ENCODE data around the gene IFITM2. TPM values are rescaled to one million over a fixed set of nuclear protein-coding genes. Genes with fewer than 3 reads are reported as not detected.
A peak's percentile ranks its signal among the peaks of the same experiment; 100 is the strongest.

IFITM2 gene
- total and polyA plus RNA-seq, 2 of the 4 experiments (the other 2 are of a cell fraction), result 31.2 to 564 TPM

GRCh38 chr11:285894-286220 lies 21.8 kb upstream of the IFITM2 start:
- no CpG with 5 or more reads among the region's 8 CpGs for WGBS, 2 experiments (ENCODE audit: extremely low coverage in 2 of 2, insufficient read length in 1 of 2)
- Histone ChIP-seq H4K5ac (ENCODE audit: low read depth, low read length) (no peak overlapping the region), H2AFZ (replicated peaks; ENCODE audit: low read length, poor library complexity) (peak overlapping the region; percentile 62), H3K79me1 (ENCODE audit: low read depth in 1 of 2, low read length in 2 of 2) (peaks cover 0 to 7% of the 10 kb centered on the region in 2 experiments; a peak in 3 of 4 replicates), H3K18ac (ENCODE audit: low read depth, low read length) (no peak overlapping the region), H4K20me1 (ENCODE audit: insufficient read depth, low read length) (no peaks in the 10 kb centered on the region), H3K14ac (replicated peaks; ENCODE audit: low read depth, low read length) (no peak overlapping the region), H3K36me3 (ENCODE audit: control insufficient read depth, insufficient read depth, low read length) (peaks cover 2% of the 10 kb centered on the region; the same call in 1 of the 2 replicates), H3K4me3 (ENCODE audit: insufficient read depth, low read depth, low read length) (no peak overlapping the region), H2AK9ac (replicated peaks; ENCODE audit: low read depth, low read length, poor library complexity) (no peak overlapping the region), H3K56ac (ENCODE audit: extremely low read depth, insufficient read depth, low read length) (no peak overlapping the region), H3K9ac (ENCODE audit: low read depth, low read length) (no peak overlapping the region), H3K27me3 (ENCODE audit: control insufficient read depth, insufficient read depth, low read length) (peaks cover 44% of the 10 kb centered on the region), H2AK5ac (ENCODE audit: low read depth, low read length) (no peak overlapping the region), H3K9me1 (ENCODE audit: insufficient read depth, low read length) (no peaks in the 10 kb centered on the region), H2BK15ac (ENCODE audit: low read depth, low read length) (no peak overlapping the region), H2BK5ac (ENCODE audit: low read depth, low read length, poor library complexity, severe bottlenecking) (no peak overlapping the region), H3K4me2 (ENCODE audit: low read depth, low read length) (no peak overlapping the region), H3K4ac (ENCODE audit: low read depth, low read length) (no peak overlapping the region), H3K4me1 (ENCODE audit: control insufficient read depth, insufficient read depth, low read length) (peaks cover 4% of the 10 kb centered on the region; the same call in 1 of the 2 replicates), H4K91ac (ENCODE audit: insufficient read depth, low read depth, low read length) (no peak overlapping the region), H3K9me3 (ENCODE audit: control insufficient read depth, insufficient read depth, low read length) (no peaks in the 10 kb centered on the region), H3K27ac (ENCODE audit: insufficient read depth, low read length) (no peak overlapping the region), H2BK20ac (ENCODE audit: low read depth, low read length) (no peak overlapping the region), H3K23ac (ENCODE audit: low read depth, low read length) (no peak overlapping the region), H4K8ac (ENCODE audit: low read depth in 2 of 2, low read length in 2 of 2) (no peak overlapping the region), H2BK120ac (ENCODE audit: low read depth, low read length) (no peak overlapping the region)
- DNase-seq, result no peak
- ChIA-PET CTCF (no interaction called here), POLR2A (ENCODE audit: unreplicated experiment) (no interaction called here)
- dilution Hi-C loops (cut with HindIII; ENCODE audit: low sequenced_read_pairs, unreplicated experiment) (no loop called here), intact Hi-C loops (cut with micrococcal nuclease) (no loop called here), in situ Hi-C loops (cut with MboI; ENCODE audit: low sequenced_read_pairs) (loop anchor here (10.0 kb wide), 1 partner anchor 61 kb away; no protein-coding TSS in a partner anchor)
- TF ChIP-seq NFE2L2 (IDR thresholded peaks at IDR 0.05; ENCODE audit: low read depth, low read length) (no peak), MXI1 (IDR thresholded peaks at IDR 0.05; ENCODE audit: borderline replicate concordance, low read depth, low read length) (no peak), FOS (IDR thresholded peaks at IDR 0.05; ENCODE audit: low read depth, low read length) (no peak), SMC3 (IDR thresholded peaks at IDR 0.05; ENCODE audit: low read depth, low read length) (no peak), RFX5 (IDR thresholded peaks at IDR 0.05; ENCODE audit: low read depth, low read length) (no peak), RAD21 (IDR thresholded peaks at IDR 0.05; ENCODE audit: low read length) (no peak), USF2 (IDR thresholded peaks at IDR 0.05; ENCODE audit: low read depth, low read length) (no peak), ELK1 (IDR thresholded peaks at IDR 0.05; ENCODE audit: borderline replicate concordance, low read depth, low read length) (no peak), POLR2A (IDR thresholded peaks at IDR 0.05; ENCODE audit: low read depth, low read length) (no peak), CHD1 (IDR thresholded peaks at IDR 0.05; ENCODE audit: low read depth, low read length) (no peak)
- BruUV-seq (replicated peaks), result no TSS peak
- ATAC-seq (ENCODE audit: low read depth), result no peak

Data from IMR-90 (cell line).